Measurements from ENCODE around the gene CALR3. TPM values are rescaled to one million over a fixed set of nuclear protein-coding genes. Genes with fewer than 3 reads are reported as not detected.
A peak's percentile ranks its signal among the peaks of the same experiment; 100 is the strongest.

Gene CALR3
- total and polyA plus RNA-seq, 10 of the 15 experiments (the other 5 are each of a cell fraction or from before 2014, with no cell fraction given) = 0.05 to 0.45 (median 0.12) TPM; not detected in 2

- Histone ChIP-seq H3K9me3 (replicated peaks; ENCODE audit: control insufficient read depth, insufficient read depth, low read length) (no peaks in the 10 kb centered on the region), H4K20me1 (ENCODE audit: control insufficient read depth, insufficient read depth) (no peaks in the 10 kb centered on the region), H3K4me2 (ENCODE audit: control insufficient read depth, insufficient read depth) (peak overlapping the region; percentile 52), H2AFZ (ENCODE audit: control insufficient read depth, low read depth, low read length) (no peak overlapping the region), H3K27me3 (replicated peaks in 1 of 2; ENCODE audit: control insufficient read depth in 2 of 2, insufficient read depth in 2 of 2, low read length in 1 of 2) (no peaks in the 10 kb centered on the region), H3K36me3 (ENCODE audit: control insufficient read depth in 2 of 2, insufficient read depth in 2 of 2, low read length in 1 of 2) (peaks cover 18 to 21% of the 10 kb centered on the region in 2 experiments), H3K79me2 (ENCODE audit: control insufficient read depth, insufficient read depth, low read length) (no peaks in the 10 kb centered on the region), H3K4me1 (ENCODE audit: control insufficient read depth, insufficient read depth, low read length) (peaks cover 21% of the 10 kb centered on the region), H3K4me3 (no peak overlapping the region; the same call in 1 of the 2 replicates), H3K9ac (ENCODE audit: control insufficient read depth, insufficient read depth, low read length) (0 out of 2 replicates have a peak overlapping the region, but pooled peaks have one; percentile 31), H3K27ac (ENCODE audit: control insufficient read depth, insufficient read depth) (peak overlapping the region; percentile 68)
- FAIRE-seq (peak; percentile 85), DNase-seq (ENCODE audit: low read depth, low spot score) (no peak), ATAC-seq (peak; percentile 63)
- intact Hi-C loops (cut with micrococcal nuclease; ENCODE audit: unreplicated experiment) = no loop called here
- ChIA-PET POLR2A (interaction anchor here (0.5 to 1.7 kb wide), 2 partner anchors 9 to 260 kb away, joined by 3 to 6 read pairs; no protein-coding TSS in a partner anchor), SMC1A (ENCODE audit: uncharacterized antibody, unreplicated experiment) (no interaction called here), CTCF (interaction anchor here (0.7 kb wide), 1 partner anchor 31 kb away, joined by 3 read pairs; no protein-coding TSS in a partner anchor), RAD21 (ENCODE audit: unreplicated experiment) (no interaction called here)
- BruUV-seq (replicated peaks) = no TSS peak
- in situ Hi-C loops (cut with MboI) = no loop called here
- WGBS (ENCODE audit: insufficient coverage, insufficient replicate concordance, low lambda C conversion rate, missing lambda C conversion rate) = 22% methylated on average over 9 of the region's 9 CpGs
- TF ChIP-seq LARP7 (IDR thresholded peaks at IDR 0.05) = no peak
- no peak for TF ChIP-seq PAX8 (IDR thresholded peaks at IDR 0.05)
- TF ChIP-seq CEBPZ (IDR thresholded peaks at IDR 0.05; ENCODE audit: low read depth, low read length) = no peak
- no peak for TF ChIP-seq CBX5 (IDR thresholded peaks at IDR 0.05; ENCODE audit: low read depth)
- no peak for TF ChIP-seq ZBED1 (IDR thresholded peaks at IDR 0.05; ENCODE audit: borderline replicate concordance)
- 0 out of 2 replicates have a peak, but pooled peaks have one; percentile 19 for TF ChIP-seq IRF4 (IDR thresholded peaks at IDR 0.05; ENCODE audit: low read depth, low read length)
- no peak for TF ChIP-seq SUPT20H (IDR thresholded peaks at IDR 0.05; ENCODE audit: borderline replicate concordance, control insufficient read depth, low read depth, low read length)
- TF ChIP-seq MEF2B (IDR thresholded peaks at IDR 0.05; ENCODE audit: partially characterized antibody, poor library complexity, severe bottlenecking) = peak; percentile 23
- TF ChIP-seq KAT2A (conservative IDR thresholded peaks at IDR 0.05; ENCODE audit: control insufficient read depth, low read depth, low read length) = no peak
- no peak for TF ChIP-seq WRNIP1 (IDR thresholded peaks at IDR 0.05; ENCODE audit: borderline replicate concordance, low read depth, low read length)
- TF ChIP-seq RAD51 (IDR thresholded peaks at IDR 0.05) = peak; percentile 87
- 0 out of 2 replicates have a peak, but pooled peaks have one; percentile 17 for TF ChIP-seq JUNB (IDR thresholded peaks at IDR 0.05)
- no peak for TF ChIP-seq BCL11A (IDR thresholded peaks at IDR 0.05; ENCODE audit: low read depth, low read length)
- no peak for TF ChIP-seq STAT3 (IDR thresholded peaks at IDR 0.05; ENCODE audit: low read depth, low read length)
- no peak for TF ChIP-seq JUND (IDR thresholded peaks at IDR 0.05; ENCODE audit: low read depth, low read length)
- TF ChIP-seq HDGF (IDR thresholded peaks at IDR 0.05) = no peak
- no peak for TF ChIP-seq ATF2 (IDR thresholded peaks at IDR 0.05; ENCODE audit: low read length)
- no peak for TF ChIP-seq GATAD2B (conservative IDR thresholded peaks at IDR 0.05; ENCODE audit: low read depth)
- TF ChIP-seq ZNF622 (IDR thresholded peaks at IDR 0.05) = no peak
- no peak for TF ChIP-seq FOXK2 (IDR thresholded peaks at IDR 0.05)
- TF ChIP-seq NFIC (IDR thresholded peaks at IDR 0.05; ENCODE audit: low read depth, low read length) = no peak; the same call in 1 of the 2 replicates
- TF ChIP-seq ESRRA (IDR thresholded peaks at IDR 0.05; ENCODE audit: low read length) = no peak
- no peak for TF ChIP-seq EGR1 (IDR thresholded peaks at IDR 0.05; ENCODE audit: borderline replicate concordance in 1 of 2, low read depth in 2 of 2, low read length in 2 of 2)
Measured at GRCh38 chr19:16435999-16436650, 59.8 kb downstream of the CALR3 start.

All from GM12878 (cell line).